Neural cell (in vitro differentiated cells): Measurements from ENCODE around the gene GASK1A. TPM values are rescaled to one million over a fixed set of nuclear protein-coding genes. Genes with fewer than 3 reads are reported as not detected.

Source experiments
- H2AFZ ChIP-seq: fragments of 200-600, 300-800 bp; sonication (generic), shearing (Covaris generic); 2 replicates; pipeline ENCODE4 v1.6.0; 2014; ENCODE audit warnings: low read depth, mild to moderate bottlenecking, antibody characterized with exemption, low read length, moderate library complexity
- H3F3A ChIP-seq: fragments of 200-600 bp; shearing (Covaris generic); 2 replicates; pipeline ENCODE4 v1.6.1; 2016; ENCODE audit warnings: mild to moderate bottlenecking, moderate library complexity, mixed read lengths, antibody characterized with exemption, low read length; ENCODE audit not compliant: insufficient read depth, poor library complexity, severe bottlenecking
- H3K27ac ChIP-seq: fragments of 200-600, 300-800 bp; sonication (generic), shearing (Covaris generic); 2 replicates; pipeline ENCODE4 v1.5.1; 2014; ENCODE audit warnings: mild to moderate bottlenecking, low read length, moderate library complexity
- H3K27me3 ChIP-seq: fragments of 300-800, 200-600 bp; sonication (generic), shearing (Covaris generic); 2 replicates; pipeline ENCODE4 v1.6.0; 2014; ENCODE audit warnings: mild to moderate bottlenecking, low read depth, low read length, moderate library complexity; ENCODE audit not compliant: insufficient read depth
- H3K36me3 ChIP-seq: fragments of 300-800, 200-600 bp; sonication (generic), shearing (Covaris generic); 2 replicates; pipeline ENCODE4 v1.5.1; 2014; ENCODE audit warnings: mild to moderate bottlenecking, antibody characterized with exemption, low read length, moderate library complexity; ENCODE audit not compliant: insufficient read depth
- H3K4me2 ChIP-seq: fragments of 300-800, 200-600 bp; sonication (generic), shearing (Covaris generic); 2 replicates; pipeline ENCODE4 v1.6.0; 2014; ENCODE audit warnings: mild to moderate bottlenecking, low read length
- H3K4me3 ChIP-seq: fragments of 300-800, 200-600 bp; sonication (generic), shearing (Covaris generic); 2 replicates; pipeline ENCODE4 v1.5.1; 2014; ENCODE audit warnings: mild to moderate bottlenecking, low read length, moderate library complexity
- H3K79me2 ChIP-seq: fragments of 200-600 bp; shearing (Covaris generic); replicated peaks from 2 replicates; pipeline ENCODE4 v1.6.0; 2014; ENCODE audit warnings: mild to moderate bottlenecking, low read length, moderate library complexity; ENCODE audit not compliant: insufficient read depth
- H3K9ac ChIP-seq: fragments of 300-800, 200-600 bp; sonication (generic), shearing (Covaris generic); 2 replicates; pipeline ENCODE4 v1.6.1; 2016; ENCODE audit warnings: mild to moderate bottlenecking, low read length, mixed read lengths
- H3K9me2 ChIP-seq: fragments of 200-600 bp; shearing (Covaris generic); 2 replicates; pipeline ENCODE4 v1.6.1; 2016; ENCODE audit warnings: mild to moderate bottlenecking, low read length, mixed read lengths; ENCODE audit not compliant: insufficient read depth
- H3K9me3 ChIP-seq: fragments of 200-600, 300-800 bp; sonication (generic), shearing (Covaris generic); 2 replicates; pipeline ENCODE4 v1.6.1; 2016; ENCODE audit warnings: mild to moderate bottlenecking, mixed run types, low read length, moderate library complexity, mixed read lengths
- H4K20me1 ChIP-seq: fragments of 200-600 bp; shearing (Covaris generic); 2 replicates; pipeline ENCODE4 v1.6.1; 2016; ENCODE audit warnings: mild to moderate bottlenecking, mixed run types; ENCODE audit not compliant: insufficient read depth
- CTCF ChIP-seq: fragments of 450-650 bp; IDR thresholded peaks from 2 replicates; pipeline ENCODE4 v1.5.1; 2014; ENCODE audit warnings: antibody characterized with exemption, mild to moderate bottlenecking, moderate library complexity; ENCODE audit not compliant: poor library complexity, severe bottlenecking
- EP300 ChIP-seq: fragments of 450-650 bp; conservative IDR thresholded peaks from 2 replicates; pipeline ENCODE4 v1.6.1; 2014; ENCODE audit warnings: antibody characterized with exemption, mild to moderate bottlenecking, moderate library complexity; ENCODE audit not compliant: poor library complexity, severe bottlenecking
- EZH2 ChIP-seq: fragments of 200-600, 300-800 bp; shearing (Covaris generic), sonication (generic); IDR thresholded peaks from 2 replicates; pipeline ENCODE4 v1.6.1; 2014; ENCODE audit warnings: antibody characterized with exemption, low read length, borderline replicate concordance, mild to moderate bottlenecking; ENCODE audit not compliant: insufficient read depth, poor library complexity, severe bottlenecking
- POLR2AphosphoS5 ChIP-seq: IDR thresholded peaks from 2 replicates; pipeline ENCODE4 v1.6.1; 2012
- RAD21 ChIP-seq: fragments of 450-650 bp; conservative IDR thresholded peaks from 2 replicates; pipeline ENCODE4 v1.6.1; 2014; ENCODE audit warnings: antibody characterized with exemption, mild to moderate bottlenecking, moderate library complexity
- REST ChIP-seq: IDR thresholded peaks from 2 replicates; pipeline ENCODE4 v1.6.1; 2012; ENCODE audit warnings: borderline replicate concordance
- SMC3 ChIP-seq: fragments of 450-650 bp; conservative IDR thresholded peaks from 2 replicates; pipeline ENCODE4 v1.6.1; 2014; ENCODE audit warnings: antibody characterized with exemption, mild to moderate bottlenecking, moderate library complexity; ENCODE audit not compliant: poor library complexity
- polyA plus RNA-seq: library from polyadenylated mRNA; depleted of rRNA; stranded (reverse); fragments of >200 nt; gene quantifications from 2 replicates; pipeline ENCODE4 v1.2.3, GENCODE V29; 2014

The GASK1A gene
- polyA plus RNA-seq, 1 donor from 2014 or later, result not detected

- Histone ChIP-seq H3F3A (no peaks in the 10 kb centered on the region), H3K4me3 (no peak overlapping the region), H2AFZ (no peak overlapping the region), H3K36me3 (peaks cover 9% of the 10 kb centered on the region), H3K9me2 (no peaks in the 10 kb centered on the region), H3K4me2 (no peak overlapping the region), H3K27ac (no peak overlapping the region), H4K20me1 (no peaks in the 10 kb centered on the region), H3K79me2 (no peaks in the 10 kb centered on the region), H3K9ac (no peak overlapping the region), H3K9me3 (no peaks in the 10 kb centered on the region), H3K27me3 (no peaks in the 10 kb centered on the region)
- TF ChIP-seq RAD21 (no peak), CTCF (no peak), SMC3 (no peak), EP300 (no peak), EZH2 (no peak)
Observed at GRCh38 chr3:43077261-43077660, 98.2 kb downstream of the GASK1A start.

GRCh38 chr3:43077707-43078106 is 98.6 kb downstream of the GASK1A start:
- H4K20me1 ChIP-seq, result no peaks in the 10 kb centered on the region
- no peaks in the 10 kb centered on the region for H3K27me3 ChIP-seq
- TF ChIP-seq EZH2, result no peak
- TF ChIP-seq SMC3, result no peak
- TF ChIP-seq REST, result no peak
- no peak for TF ChIP-seq EP300
- no peak for TF ChIP-seq POLR2AphosphoS5
- H3K27ac ChIP-seq, result no peak overlapping the region
- no peaks in the 10 kb centered on the region for H3K9me3 ChIP-seq
- H3K9ac ChIP-seq, result no peak overlapping the region
- H3K36me3 ChIP-seq, result peaks cover 12% of the 10 kb centered on the region
- H3K4me2 ChIP-seq, result no peak overlapping the region
- no peak overlapping the region for H2AFZ ChIP-seq
- H3K79me2 ChIP-seq, result no peaks in the 10 kb centered on the region
- no peaks in the 10 kb centered on the region for H3F3A ChIP-seq
- H3K4me3 ChIP-seq, result no peak overlapping the region
- H3K9me2 ChIP-seq, result no peaks in the 10 kb centered on the region
